Measurements from ENCODE around the gene UBXN7.
"Not testable (repeated sequence)": the region's sequence is repeated elsewhere in the genome, so short reads cannot be mapped to it uniquely, and the experiment has no call there.

Gene UBXN7

DNA sequence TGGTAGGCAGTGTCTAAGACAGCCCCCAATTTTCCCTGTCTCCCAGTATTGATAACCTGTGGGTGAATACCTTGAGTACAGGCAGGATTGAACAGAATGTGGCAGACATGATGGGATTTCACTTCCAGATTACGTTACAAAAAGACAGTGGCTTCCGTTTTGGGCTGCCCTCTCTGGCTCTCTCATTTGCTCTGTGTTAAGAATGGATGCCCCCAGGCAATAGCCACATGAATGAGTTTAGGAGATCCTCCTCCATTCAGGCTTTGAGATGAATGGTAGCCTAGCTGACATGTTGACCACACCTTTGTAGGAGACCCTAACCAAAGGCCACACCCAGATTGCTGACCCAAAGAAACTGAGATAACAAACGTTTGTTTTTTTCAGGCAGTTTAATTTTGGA is 34.3 kb downstream of the UBXN7 start:
- H3K4me3 Mint-ChIP-seq = no peak overlapping the region
- H3K9me3 Mint-ChIP-seq = no peaks in the 10 kb centered on the region
- no peak overlapping the region for H3K27ac Mint-ChIP-seq
- ATAC-seq (no peak), DNase-seq (no peak)
- H3K4me1 Mint-ChIP-seq = no peaks in the 10 kb centered on the region
- H3K27me3 Mint-ChIP-seq = no peaks in the 10 kb centered on the region

DNA sequence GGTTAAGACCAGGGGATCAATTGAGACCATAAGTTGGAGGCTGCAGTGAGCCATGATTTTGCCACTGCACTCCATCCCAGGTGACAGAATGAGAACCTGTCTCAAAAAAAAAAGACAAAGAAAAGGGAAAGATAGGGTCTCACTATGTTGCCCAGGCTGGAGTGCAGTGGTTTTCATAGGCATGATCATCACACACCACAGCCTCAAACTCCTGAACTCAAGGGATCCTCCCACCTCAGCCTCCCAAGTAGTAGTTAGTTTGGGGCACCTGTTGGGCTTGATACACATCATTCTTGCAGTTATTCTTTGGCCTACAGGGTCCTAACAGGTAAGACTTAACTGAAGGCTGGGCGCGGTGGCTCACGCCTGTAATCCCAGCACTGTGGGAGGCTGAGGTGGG is 42.1 kb downstream of the UBXN7 start:
- no peaks in the 10 kb centered on the region for H3K27me3 Mint-ChIP-seq
- no peak for DNase-seq
- no peak overlapping the region for H3K4me3 Mint-ChIP-seq
- H3K27ac Mint-ChIP-seq = peak overlapping the region in 1 of 2 donors; percentile 25
- no peaks in the 10 kb centered on the region for H3K4me1 Mint-ChIP-seq
- peaks cover 19 to 31% of the 10 kb centered on the region in 2 donors for H3K9me3 Mint-ChIP-seq
- ATAC-seq = no peak

DNA sequence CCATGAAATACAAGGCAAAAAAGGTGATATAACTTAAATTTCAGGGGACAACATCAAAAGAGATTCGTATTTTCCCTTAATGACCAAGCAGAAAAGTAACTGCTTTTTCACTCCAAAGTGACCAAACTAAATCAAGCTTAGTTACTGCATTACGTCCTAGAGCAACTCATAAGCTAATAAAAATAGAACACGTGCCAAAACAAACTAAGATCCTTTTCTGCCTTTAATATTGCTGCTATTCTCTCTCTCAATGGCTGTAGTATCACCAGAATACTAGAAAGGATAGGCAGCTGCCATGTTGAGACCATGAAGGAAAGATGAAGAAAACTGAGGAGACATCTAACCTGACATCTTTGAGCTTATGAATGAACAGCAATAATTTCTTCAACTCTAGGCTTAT is 43.3 kb downstream of the UBXN7 start:
- ATAC-seq (no peak), DNase-seq (no peak)
- H3K9me3 Mint-ChIP-seq = peaks cover 19 to 34% of the 10 kb centered on the region in 2 donors
- no peaks in the 10 kb centered on the region for H3K27me3 Mint-ChIP-seq
- no peak overlapping the region for H3K27ac Mint-ChIP-seq
- H3K4me3 Mint-ChIP-seq = no peak overlapping the region
- H3K4me1 Mint-ChIP-seq = no peaks in the 10 kb centered on the region

DNA sequence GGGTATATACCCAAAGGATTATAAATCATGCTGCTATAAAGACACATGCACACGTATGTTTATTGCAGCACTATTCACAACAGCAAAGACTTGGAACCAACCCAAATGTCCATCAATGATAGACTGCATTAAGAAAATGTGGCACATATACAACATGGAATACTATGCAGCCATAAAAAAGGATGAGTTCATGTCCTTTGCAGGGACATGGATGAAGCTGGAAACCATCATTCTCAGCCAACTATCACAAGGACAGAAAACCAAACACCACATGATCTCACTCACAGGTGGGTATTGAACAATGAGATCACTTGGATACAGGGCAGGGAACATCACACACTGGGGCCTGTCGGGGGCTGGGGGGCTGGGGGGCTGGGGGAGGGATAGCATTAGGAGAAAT is 44.3 kb downstream of the UBXN7 start:
- not testable (repeated sequence) for H3K27me3 Mint-ChIP-seq, H3K4me1 Mint-ChIP-seq, DNase-seq, ATAC-seq, H3K27ac Mint-ChIP-seq, H3K4me3 Mint-ChIP-seq
- H3K9me3 Mint-ChIP-seq = peaks cover 19 to 41% of the 10 kb centered on the region in 2 donors

DNA sequence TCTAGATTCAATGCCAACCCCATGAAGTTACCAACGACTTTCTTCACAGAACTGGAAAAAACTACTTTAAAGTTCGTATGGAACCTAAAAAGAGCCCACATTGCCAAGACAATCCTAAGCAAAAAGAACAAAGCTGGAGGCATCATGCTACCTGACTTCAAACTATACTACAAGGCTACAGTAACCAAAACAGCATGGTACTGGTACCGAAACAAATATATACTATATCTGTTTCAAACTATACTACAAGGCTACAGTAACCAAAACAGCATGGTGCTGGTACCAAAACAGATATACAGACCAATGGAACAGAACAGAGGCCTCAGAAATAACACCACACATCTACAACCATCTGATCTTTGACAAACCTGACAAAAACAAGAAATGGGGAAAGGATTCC is 45.4 kb downstream of the UBXN7 start:
- not testable (repeated sequence) for H3K27me3 Mint-ChIP-seq, ATAC-seq, H3K27ac Mint-ChIP-seq, H3K4me1 Mint-ChIP-seq, H3K4me3 Mint-ChIP-seq, DNase-seq
- peaks cover 19 to 43% of the 10 kb centered on the region in 2 donors for H3K9me3 Mint-ChIP-seq

DNA sequence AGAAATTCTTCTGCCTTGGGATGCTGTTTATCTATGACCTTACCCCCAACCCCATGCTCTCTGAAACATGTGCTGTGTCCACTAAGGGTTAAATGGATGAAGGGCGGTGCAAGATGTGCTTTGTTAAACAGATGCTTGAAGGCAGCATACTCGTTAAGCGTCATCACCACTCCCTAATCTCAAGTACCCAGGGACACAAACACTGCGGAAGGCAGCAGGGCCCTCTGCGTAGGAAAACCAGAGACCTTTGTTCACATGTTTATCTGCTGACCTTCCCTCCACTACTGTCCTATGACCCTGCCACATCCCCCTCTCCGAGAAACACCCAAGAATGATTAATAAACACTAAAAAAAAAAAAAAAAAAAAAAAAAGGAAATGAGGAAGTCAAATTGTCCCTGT is 46.2 kb downstream of the UBXN7 start:
- H3K4me1 Mint-ChIP-seq, ATAC-seq, DNase-seq, H3K27me3 Mint-ChIP-seq, H3K27ac Mint-ChIP-seq, H3K4me3 Mint-ChIP-seq: not testable (repeated sequence)
- peaks cover 19 to 48% of the 10 kb centered on the region in 2 donors for H3K9me3 Mint-ChIP-seq

DNA sequence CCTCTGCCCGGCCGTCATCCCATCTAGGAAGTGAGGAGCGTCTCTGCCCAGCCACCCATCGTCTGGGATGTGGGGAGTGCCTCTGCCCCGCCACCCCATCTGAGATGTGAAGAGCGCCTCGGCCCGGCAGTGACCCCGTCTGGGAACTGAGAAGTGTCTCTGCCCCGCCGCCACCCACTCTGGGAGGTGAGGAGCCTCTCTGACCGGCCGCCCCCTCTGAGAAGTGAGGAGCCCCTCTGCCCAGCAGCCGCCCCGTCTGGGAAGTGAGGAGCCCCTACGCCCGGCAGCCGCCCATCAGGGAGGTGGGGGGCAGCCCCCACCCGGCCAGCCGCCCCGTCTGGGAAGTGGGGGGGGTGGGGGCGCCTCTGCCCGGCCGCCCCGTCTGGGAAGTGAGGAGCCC is 46.8 kb downstream of the UBXN7 start:
- ATAC-seq, H3K4me3 Mint-ChIP-seq, DNase-seq, H3K27me3 Mint-ChIP-seq, H3K27ac Mint-ChIP-seq, H3K4me1 Mint-ChIP-seq: not testable (repeated sequence)
- H3K9me3 Mint-ChIP-seq = peaks cover 19 to 48% of the 10 kb centered on the region in 2 donors

DNA sequence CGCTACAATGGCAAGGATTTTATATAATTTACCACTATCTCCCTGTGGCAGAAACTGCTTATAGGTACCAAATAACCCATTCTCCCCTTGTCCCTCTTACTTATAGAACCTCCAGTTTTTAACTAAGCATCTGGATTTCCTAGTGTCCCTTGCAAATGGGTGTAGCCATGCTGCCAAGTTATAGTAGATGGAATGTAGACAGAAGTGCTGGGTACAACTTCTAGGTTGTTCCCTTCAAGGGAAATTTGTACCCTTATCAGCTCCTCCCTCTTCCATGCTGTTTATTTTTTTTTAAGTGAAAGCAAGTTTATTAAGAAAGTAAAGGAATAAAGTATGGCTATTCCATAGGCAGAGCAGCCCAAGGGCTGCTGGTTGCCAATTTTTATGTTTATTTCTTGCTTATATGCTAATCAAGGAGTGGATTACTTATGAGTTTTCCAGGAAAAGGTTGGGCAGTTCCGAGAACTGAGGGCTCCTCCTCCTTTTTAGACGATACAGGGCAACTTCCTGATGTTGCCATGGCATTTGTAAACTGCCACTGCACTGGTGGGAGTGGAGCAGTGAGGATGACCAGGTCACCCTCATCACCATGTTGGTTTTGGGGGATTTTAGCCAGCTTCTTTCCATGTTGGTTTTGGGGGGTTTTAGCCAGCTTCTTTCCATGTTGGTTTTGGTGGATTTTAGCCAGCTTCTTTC is 53.9 kb downstream of the UBXN7 start:
- no peak overlapping the region for H3K4me3 Mint-ChIP-seq
- H3K4me1 Mint-ChIP-seq = peaks cover 11% of the 10 kb centered on the region
- H3K27me3 Mint-ChIP-seq = no peaks in the 10 kb centered on the region
- peaks cover 7% of the 10 kb centered on the region in 2 donors for H3K9me3 Mint-ChIP-seq
- H3K27ac Mint-ChIP-seq = no peak overlapping the region
- no peak for ATAC-seq
- peak in 1 of 2 donors; percentile 11 for DNase-seq

DNA sequence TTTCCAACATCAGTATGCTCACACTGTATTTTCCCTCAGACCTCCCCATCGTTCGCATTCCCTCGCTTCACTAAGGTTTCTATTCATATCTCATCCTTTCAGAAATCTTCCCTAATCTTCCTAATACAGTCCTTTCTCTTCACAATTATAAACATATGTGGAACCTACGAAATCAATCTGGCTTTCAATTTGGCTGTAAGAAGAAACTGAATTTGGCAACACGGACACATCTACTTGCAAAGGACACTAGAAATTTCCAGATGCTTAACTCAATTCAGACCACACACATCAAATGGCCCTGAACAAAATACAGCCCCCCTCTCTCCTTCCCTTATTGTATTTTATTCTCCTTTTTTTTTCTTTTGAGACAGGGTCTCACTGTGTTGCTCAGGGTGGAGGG is 54.9 kb downstream of the UBXN7 start:
- peaks cover 7% of the 10 kb centered on the region in 2 donors for H3K9me3 Mint-ChIP-seq
- DNase-seq (no peak), ATAC-seq (no peak)
- no peaks in the 10 kb centered on the region for H3K27me3 Mint-ChIP-seq
- H3K4me1 Mint-ChIP-seq = peaks cover 7% of the 10 kb centered on the region
- no peak overlapping the region for H3K4me3 Mint-ChIP-seq
- no peak overlapping the region for H3K27ac Mint-ChIP-seq

DNA sequence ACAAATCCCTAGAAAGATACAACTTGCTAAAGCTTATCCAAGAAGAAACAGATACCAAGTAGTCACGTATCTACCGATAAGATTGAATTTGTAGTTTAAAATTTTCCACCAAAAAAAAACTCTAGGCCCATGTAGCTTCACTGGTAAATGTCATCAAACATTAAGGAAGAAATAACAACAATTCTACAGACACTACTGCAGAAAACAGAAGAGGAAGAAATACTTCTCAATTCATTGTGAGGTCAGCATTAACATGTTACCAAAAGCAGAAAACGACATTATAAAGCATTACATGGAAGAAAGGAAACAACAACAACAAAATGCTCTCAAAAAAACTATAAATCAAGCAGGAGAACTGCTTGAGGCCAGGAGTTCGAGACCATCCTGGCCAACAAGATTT is 66.5 kb downstream of the UBXN7 start:
- Mint-ChIP-seq H3K27me3 (no peaks in the 10 kb centered on the region), H3K27ac (no peak overlapping the region), H3K9me3 (no peaks in the 10 kb centered on the region), H3K4me3 (no peak overlapping the region), H3K4me1 (no peaks in the 10 kb centered on the region)
- no peak for ATAC-seq
- no peak for DNase-seq

DNA sequence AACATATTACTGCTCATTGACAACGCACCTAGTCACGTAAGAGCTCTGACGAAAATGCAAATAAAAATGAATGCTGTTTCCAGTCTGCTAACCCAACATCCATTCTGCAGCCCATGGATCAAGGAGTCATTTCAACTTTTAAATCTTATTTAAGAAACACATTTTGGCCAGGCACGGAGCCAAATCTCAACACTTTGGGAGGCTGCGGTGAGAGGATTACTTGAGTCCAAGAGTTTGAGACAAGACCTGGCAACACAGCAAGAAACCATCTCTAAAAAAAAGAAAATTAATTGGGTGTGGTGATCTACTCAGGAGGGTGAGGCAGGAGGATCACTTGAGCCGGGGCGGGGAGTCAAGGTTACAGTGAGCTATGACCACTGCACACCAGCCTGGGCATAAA is 71.6 kb downstream of the UBXN7 start:
- ATAC-seq (no peak), DNase-seq (no peak)
- no peaks in the 10 kb centered on the region for H3K27me3 Mint-ChIP-seq
- H3K9me3 Mint-ChIP-seq = no peaks in the 10 kb centered on the region
- H3K4me1 Mint-ChIP-seq = peaks cover 5% of the 10 kb centered on the region
- no peak overlapping the region for H3K27ac Mint-ChIP-seq
- no peak overlapping the region for H3K4me3 Mint-ChIP-seq

DNA sequence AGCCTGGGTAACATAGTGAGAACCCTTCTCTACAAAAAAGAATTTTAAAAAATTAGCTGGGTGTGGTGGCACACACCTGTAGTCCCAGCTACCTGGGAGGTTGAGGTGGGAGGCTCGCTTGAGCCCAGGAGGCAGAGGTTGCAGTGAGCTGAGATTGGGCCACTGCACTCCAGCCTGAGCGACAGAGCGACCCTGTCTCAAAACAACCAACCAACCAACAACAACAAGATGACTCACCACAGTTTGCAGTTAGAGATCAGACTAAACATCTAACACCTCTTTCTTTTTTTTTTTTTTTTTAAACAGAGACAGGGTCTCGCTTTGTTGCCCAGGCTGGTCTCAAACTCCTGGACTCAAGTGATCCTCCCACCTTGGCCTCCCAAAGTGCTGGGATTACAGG is 73.7 kb downstream of the UBXN7 start:
- H3K27ac Mint-ChIP-seq = peak overlapping the region in 1 of 2 donors; percentile 36
- ATAC-seq, H3K4me3 Mint-ChIP-seq, H3K4me1 Mint-ChIP-seq, H3K27me3 Mint-ChIP-seq, H3K9me3 Mint-ChIP-seq, DNase-seq: not testable (repeated sequence)

DNA sequence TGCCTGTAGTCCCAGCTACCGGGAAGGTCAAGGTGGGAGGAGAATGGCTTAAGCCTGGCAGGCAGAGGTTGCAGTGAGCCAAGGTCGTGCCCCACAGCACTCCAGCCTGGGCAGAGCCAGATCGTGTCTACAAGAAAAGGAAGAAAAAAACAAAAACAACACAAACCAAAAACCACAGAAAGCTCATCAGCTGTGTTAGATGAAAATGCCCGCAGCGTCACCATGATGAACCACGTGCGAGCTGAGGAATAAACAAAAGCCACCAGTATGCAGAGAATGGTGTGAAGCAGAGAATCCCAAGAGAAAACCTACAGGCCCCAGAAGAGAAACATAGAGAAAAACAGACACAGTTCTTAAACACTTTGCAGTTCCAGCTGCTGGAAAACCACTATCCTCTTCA is 74.3 kb downstream of the UBXN7 start:
- Mint-ChIP-seq H3K9me3 (no peaks in the 10 kb centered on the region), H3K4me1 (peaks cover 5% of the 10 kb centered on the region), H3K27ac (peak overlapping the region in 1 of 2 donors; percentile 95), H3K4me3 (no peak overlapping the region), H3K27me3 (no peaks in the 10 kb centered on the region)
- DNase-seq = no peak
- ATAC-seq = no peak

DNA sequence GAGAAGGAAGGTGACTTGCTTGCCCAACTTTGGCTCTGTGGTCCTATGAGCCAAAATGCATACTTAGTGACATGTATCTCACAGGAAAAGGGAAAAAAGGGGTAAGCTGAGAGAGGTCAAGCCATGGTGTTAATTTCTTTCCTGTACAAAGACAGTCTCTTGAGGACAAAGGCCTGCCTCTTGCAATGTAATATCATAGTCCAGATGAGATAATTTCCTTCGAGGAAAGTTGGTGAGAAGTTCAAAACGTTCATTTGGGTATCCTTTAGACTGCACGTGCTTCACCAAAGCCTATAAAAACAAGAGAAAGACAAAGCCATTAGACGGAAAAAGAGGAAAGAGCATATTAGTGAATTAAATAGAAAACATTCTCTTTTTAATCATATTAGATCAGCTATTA is 75.7 kb downstream of the UBXN7 start:
- no peaks in the 10 kb centered on the region for H3K27me3 Mint-ChIP-seq
- no peaks in the 10 kb centered on the region for H3K9me3 Mint-ChIP-seq
- no peak overlapping the region for H3K27ac Mint-ChIP-seq
- H3K4me1 Mint-ChIP-seq = peaks cover 5% of the 10 kb centered on the region
- no peak for DNase-seq
- no peak for ATAC-seq
- no peak overlapping the region for H3K4me3 Mint-ChIP-seq

DNA sequence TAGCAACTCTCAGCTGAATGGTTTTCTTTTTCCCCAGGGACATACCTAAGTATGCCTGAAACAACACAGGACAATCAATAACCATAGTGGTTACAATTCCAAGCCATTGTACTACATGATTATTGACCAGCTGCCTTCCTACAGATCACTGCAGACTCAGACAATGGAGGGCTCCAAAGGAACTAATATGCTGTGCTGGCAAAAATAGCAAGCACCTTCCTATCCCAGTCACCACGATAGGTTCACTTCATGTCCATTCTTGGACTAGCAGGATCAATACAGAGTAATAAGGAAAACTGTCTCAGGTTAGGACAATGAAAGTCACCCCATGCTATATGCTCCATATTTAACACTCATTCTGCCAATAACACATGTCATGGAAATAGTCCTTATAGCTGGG is 76.6 kb downstream of the UBXN7 start:
- DNase-seq (no peak), ATAC-seq (no peak)
- peaks cover 5% of the 10 kb centered on the region for H3K4me1 Mint-ChIP-seq
- no peaks in the 10 kb centered on the region for H3K9me3 Mint-ChIP-seq
- no peak overlapping the region for H3K27ac Mint-ChIP-seq
- H3K4me3 Mint-ChIP-seq = no peak overlapping the region
- no peaks in the 10 kb centered on the region for H3K27me3 Mint-ChIP-seq

DNA sequence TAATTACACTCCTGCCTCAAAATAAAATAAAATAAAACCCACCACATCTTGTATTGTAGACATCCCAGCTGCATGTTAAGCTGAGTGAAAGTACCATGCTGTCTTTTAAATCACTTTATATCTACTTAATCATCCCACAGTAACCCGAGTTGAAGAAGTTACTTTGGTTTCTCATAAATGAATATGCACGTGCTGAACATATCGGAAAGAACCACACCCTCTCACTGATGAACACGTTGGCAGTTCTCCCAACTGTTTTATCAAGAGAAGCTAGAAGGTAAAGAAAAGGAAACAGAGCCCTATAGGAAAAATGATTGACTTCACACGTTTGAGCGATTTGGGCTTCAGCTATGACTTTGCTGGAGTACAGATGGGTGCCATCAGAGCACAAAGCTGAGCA is 78.1 kb downstream of the UBXN7 start:
- DNase-seq (no peak), ATAC-seq (no peak)
- no peak overlapping the region for H3K27ac Mint-ChIP-seq
- H3K4me3 Mint-ChIP-seq = no peak overlapping the region
- peaks cover 2% of the 10 kb centered on the region for H3K4me1 Mint-ChIP-seq
- H3K27me3 Mint-ChIP-seq = no peaks in the 10 kb centered on the region
- H3K9me3 Mint-ChIP-seq = no peaks in the 10 kb centered on the region

DNA sequence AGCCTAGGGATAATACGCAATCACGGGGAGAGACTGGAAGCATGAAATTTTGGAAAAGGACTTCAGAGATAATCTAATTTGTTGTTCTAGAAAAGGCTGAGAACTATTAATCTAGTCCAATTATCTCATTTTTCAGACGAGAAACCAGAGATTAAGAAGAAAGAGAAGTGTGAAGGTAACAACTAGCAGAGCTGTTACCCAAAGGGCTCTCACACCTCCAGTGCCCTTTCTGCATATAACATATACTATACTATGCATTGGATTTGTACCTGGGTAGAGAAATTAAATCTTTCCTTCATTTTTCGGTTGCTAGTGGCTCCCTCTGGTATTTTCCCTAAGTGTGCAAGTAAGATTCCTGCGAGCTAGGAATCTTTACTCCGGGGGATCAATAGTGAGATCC is 80.7 kb downstream of the UBXN7 start:
- DNase-seq (no peak), ATAC-seq (no peak)
- H3K27ac Mint-ChIP-seq = no peak overlapping the region
- H3K9me3 Mint-ChIP-seq = no peaks in the 10 kb centered on the region
- no peaks in the 10 kb centered on the region for H3K27me3 Mint-ChIP-seq
- H3K4me3 Mint-ChIP-seq = no peak overlapping the region
- H3K4me1 Mint-ChIP-seq = no peaks in the 10 kb centered on the region
